NT2/D1 (cell line): ENCODE results near the gene LRTM2.

Experiments used
- SUZ12 ChIP-seq: IDR thresholded peaks from 2 replicates; pipeline ENCODE4 v1.6.1; 2011; ENCODE audit not compliant: insufficient read length, insufficient read depth; ENCODE audit errors: extremely low read depth
- YY1 ChIP-seq: IDR thresholded peaks from 2 replicates; pipeline ENCODE4 v1.6.1; 2011; ENCODE audit not compliant: insufficient read length, insufficient read depth
- ZNF274 ChIP-seq: IDR thresholded peaks from 2 replicates; pipeline ENCODE4 v1.6.1; 2011; ENCODE audit warnings: mild to moderate bottlenecking, low read depth, low read length

DNA sequence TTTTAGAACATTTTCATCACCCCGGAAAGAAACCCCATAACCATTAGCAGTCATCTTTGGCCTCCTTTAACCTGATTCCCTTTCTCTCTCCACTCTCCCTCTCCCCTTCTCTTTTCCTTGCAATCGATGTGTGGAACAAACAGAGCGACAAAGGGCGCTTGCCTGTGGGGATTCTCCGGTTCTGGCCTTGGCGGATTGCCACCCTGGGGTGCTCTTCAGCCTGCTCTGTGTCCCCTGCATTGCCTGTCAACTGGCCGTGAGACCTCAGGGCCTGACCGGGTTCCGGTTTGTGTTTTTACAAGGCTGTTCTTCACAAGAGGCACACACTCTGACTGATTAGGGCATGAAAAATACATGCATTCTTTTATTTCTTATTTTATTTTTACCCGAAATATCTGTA, 27.8 kb downstream of the LRTM2 start:
- TF ChIP-seq ZNF274 (no peak), YY1 (no peak), SUZ12 (no peak)
